HL-60 (cell line): Measurements from ENCODE around the gene MSH2.

Experiments
- POLR2AphosphoS5 ChIP-seq: IDR thresholded peaks from 2 replicates; pipeline ENCODE4 v1.6.1; 2012; ENCODE audit warnings: low read depth
- TF ChIP-seq, protein P1 (sequence below): IDR thresholded peaks from one replicate; pipeline ENCODE4 v1.5.1; 2011; ENCODE audit warnings: low read length, control low read depth, inconsistent platforms; ENCODE audit not compliant: insufficient read depth
- TF ChIP-seq, protein P2 (sequence below): IDR thresholded peaks from 2 replicates; pipeline ENCODE4 v1.6.1; 2012; ENCODE audit warnings: low read depth; ENCODE audit not compliant: insufficient replicate concordance

DNA sequence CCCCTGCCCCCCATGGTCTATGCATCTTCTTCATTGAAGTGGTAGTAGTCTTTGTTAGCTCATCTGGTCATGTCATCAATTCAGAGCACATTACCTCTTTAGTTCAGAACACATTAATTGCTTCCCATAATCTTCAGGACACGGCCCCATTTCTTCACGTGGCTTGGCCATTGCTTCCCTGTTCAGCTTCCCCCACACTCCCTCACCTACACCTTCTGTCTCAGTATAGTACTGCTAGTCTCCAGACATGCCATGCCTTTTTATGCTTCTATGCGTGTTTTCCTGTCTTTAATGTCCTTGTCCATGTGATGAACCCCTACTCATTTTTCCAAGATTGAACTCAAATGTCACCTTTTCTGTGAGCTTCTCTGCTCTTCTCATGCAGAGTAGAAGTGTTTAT, 35.1 kb downstream of the MSH2 start:
- TF ChIP-seq, protein P1, sequence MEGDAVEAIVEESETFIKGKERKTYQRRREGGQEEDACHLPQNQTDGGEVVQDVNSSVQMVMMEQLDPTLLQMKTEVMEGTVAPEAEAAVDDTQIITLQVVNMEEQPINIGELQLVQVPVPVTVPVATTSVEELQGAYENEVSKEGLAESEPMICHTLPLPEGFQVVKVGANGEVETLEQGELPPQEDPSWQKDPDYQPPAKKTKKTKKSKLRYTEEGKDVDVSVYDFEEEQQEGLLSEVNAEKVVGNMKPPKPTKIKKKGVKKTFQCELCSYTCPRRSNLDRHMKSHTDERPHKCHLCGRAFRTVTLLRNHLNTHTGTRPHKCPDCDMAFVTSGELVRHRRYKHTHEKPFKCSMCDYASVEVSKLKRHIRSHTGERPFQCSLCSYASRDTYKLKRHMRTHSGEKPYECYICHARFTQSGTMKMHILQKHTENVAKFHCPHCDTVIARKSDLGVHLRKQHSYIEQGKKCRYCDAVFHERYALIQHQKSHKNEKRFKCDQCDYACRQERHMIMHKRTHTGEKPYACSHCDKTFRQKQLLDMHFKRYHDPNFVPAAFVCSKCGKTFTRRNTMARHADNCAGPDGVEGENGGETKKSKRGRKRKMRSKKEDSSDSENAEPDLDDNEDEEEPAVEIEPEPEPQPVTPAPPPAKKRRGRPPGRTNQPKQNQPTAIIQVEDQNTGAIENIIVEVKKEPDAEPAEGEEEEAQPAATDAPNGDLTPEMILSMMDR: no peak
- TF ChIP-seq POLR2AphosphoS5: no peak
- TF ChIP-seq, protein P2, sequence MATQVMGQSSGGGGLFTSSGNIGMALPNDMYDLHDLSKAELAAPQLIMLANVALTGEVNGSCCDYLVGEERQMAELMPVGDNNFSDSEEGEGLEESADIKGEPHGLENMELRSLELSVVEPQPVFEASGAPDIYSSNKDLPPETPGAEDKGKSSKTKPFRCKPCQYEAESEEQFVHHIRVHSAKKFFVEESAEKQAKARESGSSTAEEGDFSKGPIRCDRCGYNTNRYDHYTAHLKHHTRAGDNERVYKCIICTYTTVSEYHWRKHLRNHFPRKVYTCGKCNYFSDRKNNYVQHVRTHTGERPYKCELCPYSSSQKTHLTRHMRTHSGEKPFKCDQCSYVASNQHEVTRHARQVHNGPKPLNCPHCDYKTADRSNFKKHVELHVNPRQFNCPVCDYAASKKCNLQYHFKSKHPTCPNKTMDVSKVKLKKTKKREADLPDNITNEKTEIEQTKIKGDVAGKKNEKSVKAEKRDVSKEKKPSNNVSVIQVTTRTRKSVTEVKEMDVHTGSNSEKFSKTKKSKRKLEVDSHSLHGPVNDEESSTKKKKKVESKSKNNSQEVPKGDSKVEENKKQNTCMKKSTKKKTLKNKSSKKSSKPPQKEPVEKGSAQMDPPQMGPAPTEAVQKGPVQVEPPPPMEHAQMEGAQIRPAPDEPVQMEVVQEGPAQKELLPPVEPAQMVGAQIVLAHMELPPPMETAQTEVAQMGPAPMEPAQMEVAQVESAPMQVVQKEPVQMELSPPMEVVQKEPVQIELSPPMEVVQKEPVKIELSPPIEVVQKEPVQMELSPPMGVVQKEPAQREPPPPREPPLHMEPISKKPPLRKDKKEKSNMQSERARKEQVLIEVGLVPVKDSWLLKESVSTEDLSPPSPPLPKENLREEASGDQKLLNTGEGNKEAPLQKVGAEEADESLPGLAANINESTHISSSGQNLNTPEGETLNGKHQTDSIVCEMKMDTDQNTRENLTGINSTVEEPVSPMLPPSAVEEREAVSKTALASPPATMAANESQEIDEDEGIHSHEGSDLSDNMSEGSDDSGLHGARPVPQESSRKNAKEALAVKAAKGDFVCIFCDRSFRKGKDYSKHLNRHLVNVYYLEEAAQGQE: no peak
